ENCODE measurements around the gene SH3GLB1. TPM values are rescaled to one million over a fixed set of nuclear protein-coding genes. Genes with fewer than 3 reads are reported as not detected.
A peak's percentile ranks its signal among the peaks of the same experiment; 100 is the strongest.

Gene SH3GLB1
- polyA plus RNA-seq, 1 experiment = 33.9 TPM

DNA sequence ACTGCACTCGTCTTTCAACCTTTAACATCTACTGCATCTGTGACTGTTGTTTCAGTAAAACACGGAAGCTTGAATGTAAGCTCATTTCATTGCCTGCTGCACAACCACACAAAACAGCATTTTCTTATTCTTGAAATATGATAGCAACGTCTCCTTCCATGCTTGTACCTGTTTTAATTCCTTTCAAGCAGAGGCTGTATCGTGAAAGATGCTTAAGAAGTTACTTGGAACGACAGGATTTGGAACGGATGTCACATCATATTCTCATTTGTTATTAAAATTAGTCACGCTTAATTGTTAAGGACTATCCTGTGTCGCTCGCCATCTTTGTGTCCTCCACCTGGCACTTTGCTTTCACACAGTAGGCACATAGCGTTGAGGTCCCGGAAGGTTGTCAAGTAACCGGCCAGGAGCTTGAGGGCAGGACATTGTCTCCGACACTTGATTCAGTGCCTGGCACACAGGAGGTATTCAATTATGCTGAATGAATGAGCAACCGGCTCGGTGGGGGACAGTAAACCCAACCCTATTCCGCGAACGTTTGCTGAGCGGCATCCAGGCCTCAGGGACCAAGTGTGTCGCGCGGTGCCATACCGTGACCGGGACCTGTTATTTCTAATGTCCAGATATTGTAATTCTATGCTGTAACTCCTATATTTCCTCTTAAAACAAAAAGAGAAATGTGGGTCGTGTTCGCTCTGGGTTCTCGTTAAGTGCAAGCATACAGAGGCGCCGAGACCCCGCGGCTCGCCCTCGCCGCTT lies 499 bp upstream of the SH3GLB1 start:
- ChIA-PET POLR2A (interaction anchor here (0.6 to 0.7 kb wide), 3 partner anchors 18 to 636 kb away, joined by 3 to 6 read pairs (median 3); no protein-coding TSS in a partner anchor), CTCF (interaction anchor here (0.6 to 4.3 kb wide), 42 partner anchors 9 to 1750 kb away, joined by 3 to 41 read pairs (median 4); no protein-coding TSS in a partner anchor)
- TF ChIP-seq CTCF (IDR thresholded peaks at IDR 0.05; ENCODE audit: insufficient read depth, low read depth, low read length) = no peak
- no peak for DNase-seq (ENCODE audit: low read depth)
- Histone ChIP-seq H3K27me3 (ENCODE audit: control insufficient read depth, insufficient read depth, low read length) (no peaks in the 10 kb centered on the region), H3K4me3 (ENCODE audit: low read depth, low read length) (peak overlapping the region; percentile 86), H3K36me3 (ENCODE audit: control insufficient read depth, insufficient read depth, low read length) (no peaks in the 10 kb centered on the region)

- ChIA-PET CTCF (interaction anchor here (0.6 to 4.3 kb wide), 35 partner anchors 10 to 653 kb away, joined by 3 to 41 read pairs (median 4); no protein-coding TSS in a partner anchor), POLR2A (no interaction called here)
- no peak for TF ChIP-seq CTCF (IDR thresholded peaks at IDR 0.05; ENCODE audit: insufficient read depth, low read depth, low read length)
- DNase-seq (ENCODE audit: low read depth) = no peak
- H3K4me3 ChIP-seq (ENCODE audit: low read depth, low read length) = peak overlapping the region; percentile 86
- H3K27me3 ChIP-seq (ENCODE audit: control insufficient read depth, insufficient read depth, low read length) = no peaks in the 10 kb centered on the region
- no peaks in the 10 kb centered on the region for H3K36me3 ChIP-seq (ENCODE audit: control insufficient read depth, insufficient read depth, low read length)
Observed at GRCh38 chr1:86704972-86705664, 742 bp downstream of the SH3GLB1 start.

DNA sequence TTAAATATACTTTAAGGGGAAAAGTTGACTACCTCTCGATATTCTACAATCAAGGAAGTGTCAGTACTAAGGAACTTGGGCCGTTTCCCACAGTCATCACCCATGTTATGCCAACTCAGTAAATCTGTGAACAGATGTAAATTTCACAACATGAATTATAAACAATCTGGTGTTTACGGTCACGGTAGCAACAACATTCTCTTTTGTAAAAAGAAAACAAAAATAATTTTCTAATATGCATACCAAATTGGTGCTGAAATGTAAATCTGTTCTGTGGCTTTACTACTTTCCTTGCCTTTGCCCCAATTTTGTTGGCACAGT lies 1.2 kb downstream of the SH3GLB1 start:
- CTCF ChIA-PET = interaction anchor here (0.6 to 4.3 kb wide), 11 partner anchors 9 to 333 kb away, joined by 3 to 41 read pairs (median 8); no protein-coding TSS in a partner anchor
- no peak for DNase-seq (ENCODE audit: low read depth)
- TF ChIP-seq CTCF (IDR thresholded peaks at IDR 0.05; ENCODE audit: insufficient read depth, low read depth, low read length) = no peak
- no peaks in the 10 kb centered on the region for H3K36me3 ChIP-seq (ENCODE audit: control insufficient read depth, insufficient read depth, low read length)
- H3K27me3 ChIP-seq (ENCODE audit: control insufficient read depth, insufficient read depth, low read length) = no peaks in the 10 kb centered on the region
- POLR2A ChIA-PET = interaction anchor here (0.5 kb wide), 1 partner anchor 1985 kb away, joined by 4 read pairs; no protein-coding TSS in a partner anchor
- peak overlapping the region; percentile 86 for H3K4me3 ChIP-seq (ENCODE audit: low read depth, low read length)

- H3K4me3 ChIP-seq (ENCODE audit: low read depth, low read length) = peak overlapping the region; percentile 86
- ChIA-PET CTCF (interaction anchor here (1.2 to 4.3 kb wide), 4 partner anchors 9 to 48 kb away, joined by 5 to 41 read pairs (median 9); no protein-coding TSS in a partner anchor), POLR2A (interaction anchor here (0.5 kb wide), 2 partner anchors 8 to 1985 kb away, joined by 3 to 4 read pairs; no protein-coding TSS in a partner anchor)
- H3K27me3 ChIP-seq (ENCODE audit: control insufficient read depth, insufficient read depth, low read length) = no peaks in the 10 kb centered on the region
- TF ChIP-seq CTCF (IDR thresholded peaks at IDR 0.05; ENCODE audit: insufficient read depth, low read depth, low read length) = no peak
- H3K36me3 ChIP-seq (ENCODE audit: control insufficient read depth, insufficient read depth, low read length) = no peaks in the 10 kb centered on the region
- DNase-seq (ENCODE audit: low read depth) = no peak
Observed at GRCh38 chr1:86706018-86706635, 1.8 kb downstream of the SH3GLB1 start.

GRCh38 chr1:86708920-86709319 lies 4.5 kb downstream of the SH3GLB1 start:
- TF ChIP-seq CTCF (IDR thresholded peaks at IDR 0.05; ENCODE audit: insufficient read depth, low read depth, low read length) = no peak
- CTCF ChIA-PET = no interaction called here
- Histone ChIP-seq H3K36me3 (ENCODE audit: control insufficient read depth, insufficient read depth, low read length) (no peaks in the 10 kb centered on the region), H3K4me3 (ENCODE audit: low read depth, low read length) (no peak overlapping the region), H3K27me3 (ENCODE audit: control insufficient read depth, insufficient read depth, low read length) (no peaks in the 10 kb centered on the region)
- DNase-seq (ENCODE audit: low read depth) = no peak
- POLR2A ChIA-PET = no interaction called here
